Adrenal gland (tissue), 12 donors: ENCODE data around the gene BAHCC1. TPM values are rescaled to one million over a fixed set of nuclear protein-coding genes. Genes with fewer than 3 reads are reported as not detected.

Experiments used
- DNase-seq, 7 donors: peaks; one replicate each; pipeline ENCODE4 v3.0.0-alpha.2; 2019 to 2020
- H3K27ac ChIP-seq, 5 donors: fragments of 200-600 bp; sonication (generic) in 4 of 5; 1 replicate in 3 of 5; 2 replicates in 2 of 5; pipeline versions ENCODE4 v1.5.1 to v1.8.0; 2016 to 2020; ENCODE audit warnings: mild to moderate bottlenecking in 1 of 5
- H3K27me3 ChIP-seq: fragments of 200-600 bp; 2 replicates; pipeline ENCODE4 v1.8.0; 2021
- H3K36me3 ChIP-seq, 2 donors: fragments of 200-600 bp; replicated peaks in 1 of 2; 1 replicate in 1 of 2; 2 replicates in 1 of 2; pipeline versions ENCODE4 v1.5.1 to v1.8.0; 2018 to 2022
- H3K4me1 ChIP-seq, 2 donors: fragments of 200-600 bp; replicated peaks in 1 of 2; 1 replicate in 1 of 2; 2 replicates in 1 of 2; pipeline versions ENCODE4 v1.5.1 to v1.8.0; 2018 to 2021
- H3K4me3 ChIP-seq, 4 donors: fragments of 200-600 bp; sonication (generic) in 3 of 4; one replicate each; pipeline ENCODE4 v1.5.1; 2016 to 2018
- H3K9me3 ChIP-seq, 3 donors: fragments of 200-600 bp; sonication (generic) in 1 of 3; replicated peaks in 1 of 3; 1 replicate in 2 of 3; 2 replicates in 1 of 3; pipeline versions ENCODE4 v1.5.1 to v1.8.0; 2016 to 2021
- CTCF ChIP-seq, 6 experiments: fragments of 450-650 bp in 4 of 6; fragments of 200-600 bp in 2 of 6; sonication (generic) in 1 of 6; IDR thresholded peaks; 1 replicate in 5 of 6; 2 replicates in 1 of 6; pipeline versions ENCODE4 v1.5.1 to v1.8.0; 2016 to 2021; ENCODE audit warnings: antibody characterized with exemption in 6 of 6, mild to moderate bottlenecking in 2 of 6, moderate library complexity in 1 of 6
- POLR2A ChIP-seq, 2 donors: fragments of 450-650 bp; IDR thresholded peaks; one replicate each; pipeline ENCODE4 v1.6.1; 2017; ENCODE audit warnings: antibody characterized with exemption in 2 of 2, mild to moderate bottlenecking in 2 of 2, moderate library complexity in 1 of 2
- WGBS, 4 donors: extraction: QIAGEN DNeasy Blood & Tissue Kit in 2 of 4; methylation state at CpG; one replicate each; pipeline versions ENCODE4 v1.1.5 to v1.1.7; 2013 to 2017; 5-methylcytosine and 5-hydroxymethylcytosine counted together
- intact Hi-C, 2 donors: fragments of 100-400 bp; cut with DNase I; formaldehyde crosslinking; loops; one replicate each; pipeline versions ENCODE4 v1.14.1 to v1.15.0; 2022 to 2023
- polyA plus RNA-seq, 3 donors: library from polyadenylated mRNA; stranded (reverse); fragments of 200-250 nt in 2 of 3; fragments of 350-450 nt in 1 of 3; fragmentation: Illumina TruSeq in 1 of 3; extraction: RNeasy Lipid Tissue Mini Kit (QIAGEN cat#74804) in 1 of 3; gene quantifications; one replicate each; pipeline ENCODE4 v1.2.3, GENCODE V29; 2013 to 2014
- total RNA-seq, 9 donors: library from RNA; depleted of rRNA in 4 of 9; stranded (reverse); fragments of >200 nt in 4 of 9; fragments of 120-200 nt in 1 of 9; fragmentation: NEBNext Ultra II Directional in 1 of 9; extraction: Animal tissue kit (Norgen Biotek cat#: 25700) in 1 of 9; gene quantifications; one replicate each; pipeline versions ENCODE4 v1.1.0 to v1.2.4, GENCODE V29; 2013 to 2023
- donor health status: healthy with polysubstance abuse.
- donor health status: Bipolar disorder and iron deficiency.
- donor health status: DM: yes; HTN: yes; CAD: no.
- donor health status: DM: no; HTN: no; CAD: no.
- donor health status: DM: no; HTN: no; CAD: no.
- donor health status: DM: yes; HTN: yes; CAD: no.

The BAHCC1 gene
- total and polyA plus RNA-seq, 12 donors: 1.7 to 68.0 (median 18.4) TPM

DNA sequence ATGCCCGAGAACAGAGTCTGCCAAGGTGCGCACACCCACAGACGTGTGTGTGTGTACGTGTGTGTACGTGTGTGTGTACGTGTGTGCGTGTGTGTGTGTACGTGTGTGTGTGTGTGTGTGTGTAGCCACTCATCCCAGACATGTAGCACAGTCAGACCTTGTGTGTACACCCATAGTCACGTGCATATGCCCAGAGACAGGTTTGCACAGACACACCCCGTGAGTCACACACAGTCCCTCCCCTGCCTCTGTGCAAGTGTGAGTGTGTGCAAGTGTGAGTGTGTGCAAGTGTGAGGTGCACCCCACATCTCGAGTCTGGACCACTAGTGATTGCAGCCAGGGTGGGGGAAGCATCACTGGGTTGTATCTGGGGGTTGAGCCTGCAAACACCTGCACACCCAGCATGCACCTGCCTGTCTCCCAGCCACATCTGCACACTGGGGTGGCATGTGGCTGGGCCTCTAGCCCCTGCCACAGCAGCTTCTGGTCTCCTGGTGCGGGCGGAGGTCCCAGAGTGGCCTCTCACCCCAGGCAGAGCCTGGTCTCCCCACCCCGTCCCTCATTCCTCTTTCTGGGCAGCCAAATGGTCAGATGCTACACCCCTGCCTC lies 23.6 kb downstream of the BAHCC1 start:
- Histone ChIP-seq H3K4me1 (peaks cover 37 to 62% of the 10 kb centered on the region in 2 donors), H3K9me3 (no peaks in the 10 kb centered on the region)

GRCh38 chr17:81419319-81419885 lies 24.1 kb downstream of the BAHCC1 start:
- intact Hi-C loops: no loop called here

More for the DNA sequence above, 23.6 kb downstream of the BAHCC1 start:
- Histone ChIP-seq H3K27me3 (no peaks in the 10 kb centered on the region), H3K4me3 (no peak overlapping the region), H3K27ac (peak overlapping the region in 2 of 5 donors; percentile 85 to 93), H3K36me3 (no peaks in the 10 kb centered on the region)
- intact Hi-C loops: no loop called here
- DNase-seq: no peak
- TF ChIP-seq CTCF (IDR thresholded peaks at IDR 0.05) (no peak), POLR2A (IDR thresholded peaks at IDR 0.05) (no peak)
- WGBS, 4 donors: 46 to 81% (median 70%) methylated on average over 8 to 14 of the region's 14 CpGs

GRCh38 chr17:81419886-81420768 lies 24.9 kb downstream of the BAHCC1 start:
- WGBS, 4 donors: 52 to 76% (median 69%) methylated on average over 9 to 28 of the region's 28 CpGs
- H3K4me1 ChIP-seq: peaks cover 43 to 69% of the 10 kb centered on the region in 2 donors
- no peaks in the 10 kb centered on the region for H3K36me3 ChIP-seq
- no peaks in the 10 kb centered on the region for H3K9me3 ChIP-seq
- intact Hi-C loops: no loop called here
- no peaks in the 10 kb centered on the region for H3K27me3 ChIP-seq
- no peak for TF ChIP-seq POLR2A (IDR thresholded peaks at IDR 0.05)
- no peak for TF ChIP-seq CTCF (IDR thresholded peaks at IDR 0.05)
- H3K27ac ChIP-seq: peak overlapping the region; percentile 22 to 93 (median 85)
- H3K4me3 ChIP-seq: no peak overlapping the region
- no peak for DNase-seq

More at GRCh38 chr17:81419319-81419885, 24.1 kb downstream of the BAHCC1 start:
- WGBS, 4 donors: 32 to 49% (median 42%) methylated on average over 25 to 32 of the region's 32 CpGs
- DNase-seq: peak; percentile 57 to 90 (median 75)
- Histone ChIP-seq H3K4me3 (no peak overlapping the region), H3K9me3 (no peaks in the 10 kb centered on the region), H3K27me3 (no peaks in the 10 kb centered on the region), H3K27ac (peak overlapping the region; percentile 21 to 93 (median 85)), H3K36me3 (no peaks in the 10 kb centered on the region), H3K4me1 (peaks cover 43 to 67% of the 10 kb centered on the region in 2 donors)
- TF ChIP-seq POLR2A (IDR thresholded peaks at IDR 0.05) (peak in 1 of 2 donors; percentile 8), CTCF (IDR thresholded peaks at IDR 0.05) (no peak)
